Natural killer cell treated with Interleukin-12 subunit alpha and Interleukin-12 subunit beta and Interleukin-15 and Interleukin-18, amount 100 ng/mL, for 72 hours (primary cell): ENCODE results near the gene SLC4A2. TPM values are rescaled to one million over a fixed set of nuclear protein-coding genes. Genes with fewer than 3 reads are reported as not detected.

Experiments
- ATAC-seq, 2 donors: fragments of 150-1000 bp; cut with Tn5 transposase in 1 of 2; sonication (Bioruptor Pico), chemical (Tn5 transposase) in 1 of 2; 2 replicates each; pipeline ENCODE4 v1.10.0; 2021
- DNase-seq: peaks from one replicate; pipeline ENCODE4 v3.0.0; 2022; ENCODE audit warnings: low spot score
- H3K27ac Mint-ChIP-seq, 2 donors: 1 replicate in 1 of 2; 2 replicates in 1 of 2; pipeline ENCODE4 v1.8.0; 2022; ENCODE audit warnings: mixed read lengths in 2 of 2, mild to moderate bottlenecking in 1 of 2, moderate library complexity in 1 of 2
- H3K27me3 Mint-ChIP-seq, 2 donors: 1 replicate in 1 of 2; 2 replicates in 1 of 2; pipeline ENCODE4 v1.8.0; 2022; ENCODE audit warnings: mixed read lengths in 2 of 2
- H3K36me3 Mint-ChIP-seq: one replicate; pipeline ENCODE4 v1.8.0; 2022; ENCODE audit warnings: mixed read lengths
- H3K4me1 Mint-ChIP-seq, 2 donors: 1 replicate in 1 of 2; 2 replicates in 1 of 2; pipeline ENCODE4 v1.8.0; 2022; ENCODE audit warnings: low read depth in 2 of 2, mixed read lengths in 2 of 2, mild to moderate bottlenecking in 1 of 2
- H3K4me3 Mint-ChIP-seq: one replicate; pipeline ENCODE4 v1.8.0; 2022; ENCODE audit warnings: mixed read lengths
- H3K9me3 Mint-ChIP-seq: 2 replicates; pipeline ENCODE4 v1.8.0; 2022; ENCODE audit warnings: mixed read lengths
- total RNA-seq, 2 donors: library from RNA; stranded (reverse); gene quantifications; one replicate each; pipeline ENCODE4 v1.2.3, GENCODE V29; 2022

Gene SLC4A2
- total RNA-seq, 2 donors from 2014 or later = 117 to 195 TPM

DNA sequence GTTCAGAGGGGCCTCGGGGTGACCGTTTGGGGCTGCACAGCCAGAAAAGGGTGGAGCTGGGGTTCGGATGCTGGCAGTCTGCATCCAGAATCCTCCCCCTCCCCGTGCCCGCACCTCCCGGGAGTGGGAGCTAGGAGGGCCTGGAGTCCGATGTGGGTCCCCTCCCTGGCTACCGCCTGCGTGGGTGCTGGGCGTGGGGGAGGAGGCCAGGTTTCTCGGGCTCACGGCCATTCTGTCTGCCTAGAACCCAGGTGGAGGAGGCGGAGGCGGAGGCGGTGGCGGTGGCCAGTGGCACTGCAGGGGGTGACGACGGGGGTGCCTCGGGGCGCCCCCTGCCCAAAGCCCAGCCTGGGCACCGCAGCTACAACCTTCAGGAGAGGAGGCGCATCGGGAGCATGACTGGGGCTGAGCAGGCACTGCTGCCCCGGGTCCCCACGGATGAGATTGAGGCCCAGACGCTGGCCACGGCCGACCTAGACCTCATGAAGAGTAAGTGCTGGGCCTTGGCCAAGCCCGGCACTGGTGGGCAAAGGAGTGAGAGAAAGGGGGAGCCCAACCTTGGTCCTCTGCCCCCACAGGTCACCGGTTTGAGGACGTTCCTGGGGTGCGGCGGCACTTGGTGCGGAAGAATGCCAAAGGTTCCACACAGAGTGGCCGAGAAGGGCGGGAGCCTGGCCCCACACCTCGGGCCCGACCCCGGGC lies 7.0 kb downstream of the SLC4A2 start:
- H3K27me3 Mint-ChIP-seq = no peaks in the 10 kb centered on the region
- peaks cover 5 to 9% of the 10 kb centered on the region in 2 donors for H3K4me1 Mint-ChIP-seq
- H3K9me3 Mint-ChIP-seq = no peaks in the 10 kb centered on the region
- DNase-seq = no peak
- no peak overlapping the region for H3K4me3 Mint-ChIP-seq
- ATAC-seq = no peak
- H3K27ac Mint-ChIP-seq = no peak overlapping the region
- no peaks in the 10 kb centered on the region for H3K36me3 Mint-ChIP-seq

DNA sequence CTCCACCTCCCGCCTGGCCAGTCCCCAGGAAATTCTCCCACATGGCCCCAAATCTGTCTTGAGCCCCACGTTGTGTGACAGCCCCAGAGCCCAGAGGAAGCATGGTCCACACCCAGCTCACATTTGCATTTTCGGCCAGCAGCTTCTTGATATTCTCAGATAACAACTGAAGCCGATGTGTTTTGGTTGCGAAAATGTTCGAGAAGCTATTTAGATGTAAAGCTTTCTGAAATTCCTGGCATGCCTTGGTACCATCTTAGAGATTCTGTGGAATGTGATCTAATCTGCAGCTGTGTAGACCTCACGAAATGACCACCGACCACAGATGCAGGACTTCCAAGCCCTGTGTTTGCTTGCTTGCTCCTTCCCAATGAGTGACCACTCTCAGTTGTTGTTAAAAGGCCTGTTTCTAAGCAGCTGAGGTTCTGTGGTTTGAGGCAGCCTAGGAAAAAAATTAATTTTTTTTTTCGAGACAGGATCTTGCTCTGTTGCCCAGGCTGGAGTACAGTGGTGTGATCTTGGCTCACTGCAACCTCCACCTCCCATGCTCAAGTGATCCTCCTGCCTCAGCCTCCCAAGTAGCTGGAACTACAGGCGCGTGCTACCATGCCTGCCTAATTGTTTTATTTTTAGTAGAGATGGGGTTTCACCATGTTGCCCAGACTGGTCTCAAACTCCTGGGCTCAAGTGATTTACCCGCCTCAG lies 8.8 kb downstream of the SLC4A2 start:
- Mint-ChIP-seq H3K36me3 (no peaks in the 10 kb centered on the region), H3K27me3 (no peaks in the 10 kb centered on the region), H3K4me3 (no peak overlapping the region), H3K27ac (no peak overlapping the region), H3K4me1 (peaks cover 0 to 3% of the 10 kb centered on the region in 2 donors), H3K9me3 (no peaks in the 10 kb centered on the region)
- DNase-seq (no peak), ATAC-seq (no peak)

DNA sequence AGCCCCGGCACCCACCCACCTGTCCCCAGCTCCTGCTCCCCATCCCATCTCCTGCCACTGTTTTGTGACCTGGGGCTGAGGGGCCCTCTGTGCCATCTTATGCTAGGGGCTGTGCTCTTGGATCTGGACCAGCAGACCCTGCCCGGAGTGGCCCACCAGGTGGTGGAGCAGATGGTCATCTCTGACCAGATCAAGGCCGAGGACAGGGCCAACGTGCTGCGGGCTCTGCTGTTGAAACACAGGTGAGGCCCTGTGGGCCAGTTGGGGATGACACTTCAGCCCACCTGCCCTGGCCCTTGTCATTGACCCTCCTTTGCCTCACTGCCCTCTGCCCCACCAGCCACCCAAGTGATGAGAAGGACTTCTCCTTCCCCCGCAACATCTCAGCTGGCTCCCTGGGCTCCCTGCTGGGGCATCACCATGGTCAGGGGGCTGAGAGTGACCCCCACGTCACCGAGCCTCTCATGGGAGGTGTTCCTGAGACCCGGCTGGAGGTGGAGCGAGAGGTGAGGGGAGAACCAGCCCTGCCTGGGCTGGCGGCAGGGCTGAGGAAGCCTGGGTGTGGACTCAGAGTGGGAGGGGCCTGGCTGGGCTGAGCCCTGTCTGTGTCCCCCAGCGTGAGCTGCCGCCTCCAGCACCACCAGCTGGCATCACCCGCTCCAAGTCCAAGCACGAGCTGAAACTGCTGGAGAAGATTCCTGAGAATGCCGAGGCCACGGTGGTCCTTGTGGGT lies 10.6 kb downstream of the SLC4A2 start:
- Mint-ChIP-seq H3K27ac (no peak overlapping the region), H3K27me3 (no peaks in the 10 kb centered on the region), H3K9me3 (no peaks in the 10 kb centered on the region), H3K36me3 (no peaks in the 10 kb centered on the region), H3K4me1 (peaks cover 0 to 3% of the 10 kb centered on the region in 2 donors), H3K4me3 (no peak overlapping the region)
- no peak for ATAC-seq
- DNase-seq = no peak

DNA sequence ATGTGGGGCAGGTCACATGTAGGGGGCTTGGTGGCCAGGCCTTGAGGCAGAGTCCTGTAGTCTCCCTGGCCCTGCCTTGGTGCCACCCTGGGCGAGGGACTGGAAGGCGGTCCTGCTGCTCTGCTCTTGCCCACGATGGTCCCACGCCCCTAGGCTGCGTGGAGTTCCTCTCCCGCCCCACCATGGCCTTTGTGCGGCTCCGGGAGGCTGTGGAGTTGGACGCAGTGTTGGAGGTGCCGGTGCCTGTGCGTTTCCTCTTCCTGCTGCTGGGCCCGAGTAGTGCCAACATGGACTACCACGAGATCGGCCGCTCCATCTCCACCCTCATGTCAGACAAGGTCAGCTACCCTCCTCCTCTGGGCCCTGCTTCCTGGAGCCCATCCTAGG lies 11.2 kb downstream of the SLC4A2 start:
- Mint-ChIP-seq H3K36me3 (no peaks in the 10 kb centered on the region), H3K27ac (no peak overlapping the region)
- no peak for ATAC-seq

DNA sequence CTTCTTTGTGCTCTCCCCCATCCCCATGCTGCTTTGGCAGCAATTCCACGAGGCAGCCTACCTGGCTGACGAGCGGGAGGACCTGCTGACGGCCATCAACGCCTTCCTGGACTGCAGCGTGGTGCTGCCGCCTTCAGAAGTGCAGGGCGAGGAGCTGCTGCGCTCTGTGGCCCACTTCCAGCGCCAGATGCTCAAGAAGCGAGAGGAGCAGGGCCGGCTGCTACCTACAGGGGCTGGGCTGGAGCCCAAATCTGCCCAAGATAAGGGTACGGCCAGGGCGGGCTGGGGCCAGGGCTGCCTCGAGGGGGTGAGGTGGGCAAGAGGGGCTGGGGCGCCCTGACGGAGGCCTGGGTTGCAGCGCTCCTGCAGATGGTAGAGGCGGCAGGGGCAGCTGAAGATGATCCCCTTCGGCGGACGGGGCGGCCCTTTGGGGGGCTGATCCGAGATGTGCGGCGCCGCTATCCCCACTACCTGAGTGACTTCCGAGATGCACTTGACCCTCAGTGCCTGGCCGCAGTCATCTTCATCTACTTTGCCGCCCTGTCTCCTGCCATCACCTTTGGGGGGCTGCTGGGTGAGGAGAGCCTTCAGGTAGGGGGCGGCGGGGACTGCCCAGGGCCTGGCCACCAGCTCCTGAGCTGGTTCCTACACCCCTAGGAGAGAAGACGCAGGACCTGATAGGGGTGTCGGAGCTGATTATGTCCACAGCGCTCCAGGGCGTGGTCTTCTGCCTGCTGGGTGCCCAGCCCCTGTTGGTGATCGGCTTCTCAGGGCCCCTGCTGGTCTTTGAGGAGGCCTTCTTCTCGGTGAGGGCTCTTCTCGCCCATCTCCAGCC lies 11.9 kb downstream of the SLC4A2 start:
- Mint-ChIP-seq H3K27me3 (no peaks in the 10 kb centered on the region), H3K4me1 (no peaks in the 10 kb centered on the region), H3K36me3 (no peaks in the 10 kb centered on the region), H3K9me3 (no peaks in the 10 kb centered on the region), H3K4me3 (no peak overlapping the region), H3K27ac (no peak overlapping the region)
- ATAC-seq = no peak
- DNase-seq = no peak

More for the DNA sequence above, 11.2 kb downstream of the SLC4A2 start:
- Mint-ChIP-seq H3K4me1 (no peaks in the 10 kb centered on the region), H3K9me3 (no peaks in the 10 kb centered on the region), H3K4me3 (no peak overlapping the region), H3K27me3 (no peaks in the 10 kb centered on the region)
- DNase-seq = no peak

DNA sequence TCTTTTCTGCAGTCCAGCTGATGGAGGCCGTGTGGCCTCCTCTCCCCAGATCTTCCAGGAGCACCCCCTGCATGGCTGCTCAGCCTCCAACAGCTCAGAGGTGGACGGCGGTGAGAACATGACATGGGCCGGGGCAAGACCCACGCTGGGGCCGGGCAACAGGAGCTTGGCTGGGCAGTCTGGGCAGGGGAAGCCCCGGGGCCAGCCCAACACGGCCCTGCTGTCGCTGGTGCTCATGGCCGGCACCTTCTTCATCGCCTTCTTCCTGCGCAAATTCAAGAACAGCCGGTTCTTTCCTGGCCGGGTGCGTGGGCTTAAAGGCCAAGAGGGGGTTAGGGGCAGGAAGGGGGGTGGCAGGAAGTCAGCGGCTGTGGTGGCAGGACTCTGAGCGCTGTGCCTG lies 14.6 kb downstream of the SLC4A2 start:
- Mint-ChIP-seq H3K27ac (no peak overlapping the region), H3K36me3 (no peaks in the 10 kb centered on the region), H3K27me3 (no peaks in the 10 kb centered on the region), H3K4me3 (no peak overlapping the region), H3K4me1 (peaks cover 6% of the 10 kb centered on the region in 2 donors), H3K9me3 (no peaks in the 10 kb centered on the region)
- peak in 1 of 2 donors; percentile 25 for ATAC-seq
- no peak for DNase-seq

DNA sequence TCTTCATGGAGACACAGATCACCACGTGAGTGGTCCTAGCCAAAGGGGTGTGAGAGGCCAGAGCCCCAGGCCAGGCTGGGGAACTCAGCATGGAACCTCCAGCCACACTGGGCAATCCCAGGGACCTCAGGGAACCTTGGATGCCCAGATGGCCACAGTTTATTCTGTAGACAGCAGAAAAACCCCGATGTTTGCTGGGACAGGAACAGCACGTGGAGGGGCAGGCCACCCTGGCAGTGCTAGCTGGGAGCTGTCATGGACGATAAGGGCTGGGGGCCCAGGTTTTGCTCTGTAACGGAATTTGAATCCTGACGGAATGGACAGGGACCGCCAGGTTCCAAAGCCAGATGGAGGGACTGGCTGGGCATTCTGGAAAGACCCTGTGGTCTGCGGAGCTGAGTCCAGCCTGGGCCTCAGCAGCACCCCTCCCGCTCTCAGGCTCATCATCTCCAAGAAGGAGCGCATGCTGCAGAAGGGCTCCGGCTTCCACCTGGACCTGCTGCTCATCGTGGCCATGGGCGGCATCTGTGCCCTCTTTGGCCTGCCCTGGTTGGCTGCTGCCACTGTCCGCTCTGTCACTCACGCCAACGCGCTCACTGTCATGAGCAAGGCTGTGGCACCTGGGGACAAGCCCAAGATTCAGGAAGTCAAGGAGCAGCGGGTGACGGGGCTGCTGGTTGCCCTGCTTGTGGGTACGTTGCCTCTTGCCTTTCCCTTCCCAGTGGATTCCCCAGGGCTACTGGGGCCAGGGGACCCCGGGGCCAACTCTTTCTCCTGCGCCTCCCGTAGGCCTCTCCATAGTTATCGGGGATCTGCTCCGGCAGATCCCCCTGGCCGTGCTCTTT lies 15.7 kb downstream of the SLC4A2 start:
- Mint-ChIP-seq H3K4me1 (peaks cover 6 to 11% of the 10 kb centered on the region in 2 donors), H3K27ac (no peak overlapping the region), H3K9me3 (no peaks in the 10 kb centered on the region), H3K36me3 (no peaks in the 10 kb centered on the region), H3K27me3 (no peaks in the 10 kb centered on the region), H3K4me3 (no peak overlapping the region)
- ATAC-seq = no peak
- no peak for DNase-seq

DNA sequence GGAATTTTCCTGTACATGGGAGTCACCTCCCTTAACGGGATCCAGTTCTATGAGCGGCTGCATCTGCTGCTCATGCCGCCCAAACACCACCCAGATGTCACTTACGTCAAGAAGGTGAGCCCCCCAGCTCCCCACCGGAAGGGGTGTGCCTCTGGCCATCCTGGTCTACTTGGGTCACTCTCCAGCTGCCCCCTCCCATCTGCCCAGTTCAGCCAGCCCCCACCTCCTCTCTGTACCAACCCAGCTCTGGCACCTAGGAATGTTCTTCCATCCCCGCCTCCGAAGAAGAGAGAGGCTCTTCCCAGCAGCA lies 16.2 kb downstream of the SLC4A2 start:
- ATAC-seq (no peak), DNase-seq (no peak)
- Mint-ChIP-seq H3K9me3 (no peaks in the 10 kb centered on the region), H3K27ac (no peak overlapping the region), H3K4me1 (peaks cover 6 to 11% of the 10 kb centered on the region in 2 donors), H3K36me3 (no peaks in the 10 kb centered on the region), H3K4me3 (no peak overlapping the region), H3K27me3 (no peaks in the 10 kb centered on the region)

DNA sequence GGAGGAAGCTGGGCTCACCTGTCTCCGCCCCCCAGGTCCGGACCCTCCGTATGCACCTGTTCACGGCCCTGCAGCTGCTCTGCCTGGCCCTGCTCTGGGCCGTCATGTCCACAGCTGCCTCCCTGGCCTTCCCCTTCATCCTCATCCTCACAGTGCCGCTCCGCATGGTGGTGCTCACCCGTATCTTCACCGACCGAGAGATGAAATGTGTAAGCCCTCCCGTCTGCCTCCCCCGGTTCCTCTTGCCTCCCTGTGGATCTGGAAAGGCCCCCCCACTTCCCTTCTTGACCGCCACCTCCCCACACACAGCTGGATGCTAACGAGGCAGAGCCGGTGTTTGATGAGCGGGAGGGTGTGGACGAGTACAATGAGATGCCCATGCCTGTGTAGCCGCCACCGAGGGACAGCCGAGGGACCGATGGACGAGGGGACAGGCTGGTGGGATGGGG lies 16.6 kb downstream of the SLC4A2 start:
- Mint-ChIP-seq H3K4me3 (no peak overlapping the region), H3K9me3 (no peaks in the 10 kb centered on the region), H3K36me3 (no peaks in the 10 kb centered on the region), H3K27me3 (no peaks in the 10 kb centered on the region), H3K4me1 (peaks cover 6 to 11% of the 10 kb centered on the region in 2 donors), H3K27ac (no peak overlapping the region)
- DNase-seq = no peak
- ATAC-seq = no peak

DNA sequence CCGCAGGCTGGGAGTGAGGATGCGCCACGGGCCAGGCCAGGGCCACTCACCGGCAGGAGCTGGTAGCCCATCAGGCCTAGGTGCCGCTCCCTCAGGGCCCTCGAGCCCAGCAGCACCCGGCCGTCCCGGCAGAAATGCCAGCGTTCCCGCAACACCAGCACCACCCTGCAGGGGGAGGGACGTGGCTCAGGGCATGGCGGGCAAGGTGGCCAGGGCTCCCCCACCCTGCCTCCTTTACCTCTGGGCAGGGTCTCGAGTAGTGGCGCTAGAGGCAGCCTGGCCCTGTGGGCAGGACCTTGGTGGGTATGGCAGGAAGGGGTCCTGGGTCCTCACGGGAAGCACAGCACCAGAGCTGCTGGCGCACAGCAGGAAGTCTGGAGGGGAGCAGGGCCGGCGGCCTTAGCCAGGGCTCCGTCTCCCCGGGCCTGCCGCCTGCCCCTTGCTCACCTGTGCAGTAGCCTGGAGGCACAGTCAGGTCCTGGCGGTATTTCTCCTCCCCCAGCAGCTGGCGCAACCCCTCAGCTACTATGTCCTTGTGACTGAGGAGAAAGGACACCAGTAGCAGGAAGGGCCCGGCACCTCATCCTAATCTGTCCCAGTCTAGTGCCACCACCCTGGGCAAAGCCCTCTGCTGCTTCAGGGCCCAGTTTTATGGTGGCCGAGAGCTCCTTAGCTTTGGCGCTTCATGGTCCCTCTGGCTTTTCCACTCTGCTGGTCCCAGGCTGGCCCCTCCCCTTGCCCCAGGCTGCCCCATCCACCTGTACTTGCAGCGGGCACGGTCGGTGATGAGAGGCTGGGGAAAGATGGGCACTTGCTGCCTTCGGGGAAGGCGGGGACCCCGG lies 17.7 kb downstream of the SLC4A2 start:
- Mint-ChIP-seq H3K27ac (no peak overlapping the region), H3K36me3 (no peaks in the 10 kb centered on the region), H3K4me3 (no peak overlapping the region), H3K4me1 (peaks cover 6 to 13% of the 10 kb centered on the region in 2 donors), H3K9me3 (no peaks in the 10 kb centered on the region), H3K27me3 (no peaks in the 10 kb centered on the region)
- ATAC-seq (no peak), DNase-seq (no peak)

DNA sequence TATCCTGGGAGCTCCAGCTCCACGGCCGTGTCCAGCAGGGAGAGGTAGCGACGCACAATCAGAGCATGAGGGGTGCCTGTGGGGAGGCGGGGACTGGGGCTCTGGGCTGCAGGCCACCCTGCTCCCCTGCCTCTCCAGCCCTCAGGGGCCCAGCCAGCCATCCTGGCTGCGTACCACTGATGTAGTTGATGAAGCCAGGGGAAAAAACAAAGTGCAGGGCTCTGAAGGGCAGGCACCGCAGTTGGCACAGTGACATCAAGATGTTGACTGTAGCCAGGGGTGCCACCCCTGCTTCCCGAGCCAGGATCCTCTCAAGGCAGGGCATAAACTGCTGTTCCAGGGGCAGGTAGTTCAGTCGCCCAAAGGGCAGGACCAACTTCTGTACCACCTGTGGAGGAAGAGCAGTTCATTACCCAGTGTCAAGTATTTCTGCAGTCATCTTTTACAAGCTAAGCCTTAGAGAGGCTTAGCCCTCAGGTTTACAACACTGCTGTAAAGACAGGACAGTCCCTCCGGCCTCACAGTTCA lies 18.4 kb downstream of the SLC4A2 start:
- Mint-ChIP-seq H3K27me3 (no peaks in the 10 kb centered on the region), H3K4me3 (peak overlapping the region; percentile 71), H3K9me3 (no peaks in the 10 kb centered on the region), H3K4me1 (peaks cover 9 to 16% of the 10 kb centered on the region in 2 donors), H3K27ac (peak overlapping the region in 1 of 2 donors; percentile 57), H3K36me3 (no peaks in the 10 kb centered on the region)
- ATAC-seq = no peak
- no peak for DNase-seq
